K562 (cell line): ENCODE measurements around the gene FAHD2B.
"Not testable (repeated sequence)": the region's sequence is repeated elsewhere in the genome, so short reads cannot be mapped to it uniquely, and the experiment has no call there.

Experiments used
- CTCF ChIP-seq, 3 experiments: IDR thresholded peaks in 2 of 3; conservative IDR thresholded peaks in 1 of 3; 2 replicates each; pipeline ENCODE4 v1.5.1; 2011 to 2012; ENCODE audit warnings: low read length in 3 of 3, mild to moderate bottlenecking in 3 of 3, control low read depth in 2 of 3, improper control_type of control experiment in 1 of 3, inconsistent platforms in 1 of 3, low read depth in 1 of 3, mixed read lengths in 1 of 3, moderate library complexity in 1 of 3; ENCODE audit not compliant: insufficient read depth in 2 of 3
- DNMT1 ChIP-seq: fragments of 450-650 bp; IDR thresholded peaks from 2 replicates; pipeline ENCODE4 v1.6.1; 2016; ENCODE audit warnings: antibody characterized with exemption, mild to moderate bottlenecking
- GTF2F1 ChIP-seq: IDR thresholded peaks from 2 replicates; pipeline ENCODE4 v1.6.1; 2011; ENCODE audit warnings: low read depth, low read length, improper control_type of control experiment
- HCFC1 ChIP-seq: IDR thresholded peaks from 2 replicates; pipeline ENCODE4 v1.6.1; 2012; ENCODE audit warnings: low read depth, low read length, improper control_type of control experiment
- JUNB ChIP-seq: fragments of 450-650 bp; formaldehyde crosslinking; conservative IDR thresholded peaks from 2 replicates; pipeline ENCODE4 v1.4.0; 2020; ENCODE audit warnings: mild to moderate bottlenecking
- RB1 ChIP-seq: fragments of 450-650 bp; IDR thresholded peaks from 2 replicates; pipeline ENCODE4 v1.6.1; 2017; ENCODE audit warnings: low read depth, mild to moderate bottlenecking
- ZNF408 ChIP-seq: fragments of 250-450 bp; sonication (Bioruptor Pico); IDR thresholded peaks from 2 replicates; pipeline ENCODE4 v1.4.0; 2020; ENCODE audit warnings: low read depth, mild to moderate bottlenecking, moderate library complexity
- ZNF589 ChIP-seq: fragments of 200-800 bp; sonication (Bioruptor generic); IDR thresholded peaks from 2 replicates; pipeline ENCODE4 v1.6.1; 2016; ENCODE audit warnings: low read depth, missing genetic modification characterization, missing compliant biosample characterization

GRCh38 chr2:97092946-97093345 is 1.7 kb downstream of the FAHD2B start:
- not testable (repeated sequence) for TF ChIP-seq CTCF (IDR thresholded peaks at IDR 0.05 in 2 of 3, conservative IDR thresholded peaks at IDR 0.05 in 1 of 3; ENCODE audit: insufficient read depth in 2 of 3, low read depth in 1 of 3, low read length in 3 of 3); GTF2F1; DNMT1; HCFC1; RB1; ZNF589 (CRISPR knock-in tag); ZNF408; JUNB (CRISPR knock-in tag)
